T-helper 1 cell treated with Interleukin-12 subunit alpha and Interleukin-12 subunit beta and Interleukin-4 antibody, amounts not matched to agents 30 μg/mL and 1 μg/mL, for 36 hours (primary cell): ENCODE data around the gene GYG2.
"Not testable (repeated sequence)": the region's sequence is repeated elsewhere in the genome, so short reads cannot be mapped to it uniquely, and the experiment has no call there.

Experiments used
- H3K27ac Mint-ChIP-seq: one replicate; pipeline ENCODE4 v1.8.0; 2021; ENCODE audit warnings: mild to moderate bottlenecking, mixed read lengths
- H3K27me3 Mint-ChIP-seq: one replicate; pipeline ENCODE4 v1.8.0; 2021; ENCODE audit warnings: low read depth, mixed read lengths
- H3K36me3 Mint-ChIP-seq: one replicate; pipeline ENCODE4 v1.8.0; 2021; ENCODE audit warnings: low read depth, mixed read lengths
- H3K4me1 Mint-ChIP-seq: one replicate; pipeline ENCODE4 v1.8.0; 2021; ENCODE audit warnings: low read depth, mixed read lengths
- H3K4me3 Mint-ChIP-seq: one replicate; pipeline ENCODE4 v1.8.0; 2021; ENCODE audit warnings: mild to moderate bottlenecking, moderate library complexity, mixed read lengths
- H3K9me3 Mint-ChIP-seq: one replicate; pipeline ENCODE4 v1.8.0; 2021; ENCODE audit warnings: mixed read lengths

Gene GYG2

GRCh38 chrX:2871831-2872230 lies 43.1 kb downstream of the GYG2 start:
- H3K27ac Mint-ChIP-seq: no peak overlapping the region
- no peaks in the 10 kb centered on the region for H3K36me3 Mint-ChIP-seq
- H3K4me3 Mint-ChIP-seq: no peak overlapping the region
- no peaks in the 10 kb centered on the region for H3K4me1 Mint-ChIP-seq
- H3K9me3 Mint-ChIP-seq: no peaks in the 10 kb centered on the region
- peaks cover 3% of the 10 kb centered on the region for H3K27me3 Mint-ChIP-seq

DNA sequence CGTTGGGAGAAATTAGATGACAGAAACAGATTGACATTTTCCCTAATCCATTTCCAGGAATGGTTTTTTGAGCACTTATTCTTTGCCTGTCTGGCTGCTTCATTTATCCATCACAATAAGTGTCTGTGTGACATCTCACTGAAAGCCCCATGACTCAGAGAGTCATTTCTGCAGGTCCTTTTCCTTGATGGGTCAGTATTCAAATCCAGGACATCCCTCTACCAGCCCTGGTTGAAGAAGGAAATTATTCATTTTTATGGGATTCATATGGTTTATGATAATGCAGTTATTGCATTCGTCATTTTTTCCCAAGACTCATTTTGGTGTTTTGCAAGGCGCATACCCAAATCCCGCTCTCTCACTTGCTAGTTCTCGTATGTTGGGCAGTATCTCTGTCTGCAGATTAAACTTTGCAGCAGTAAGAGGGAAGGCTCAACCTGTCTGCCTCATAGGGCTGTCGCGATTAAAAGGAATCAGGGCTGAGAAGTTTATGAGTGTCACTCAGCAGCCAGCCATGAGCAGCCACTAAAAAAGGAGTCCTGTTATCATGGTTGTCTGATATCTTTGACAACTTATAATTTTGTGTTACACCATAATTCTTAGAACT lies 44.0 kb downstream of the GYG2 start:
- Mint-ChIP-seq H3K27ac (no peak overlapping the region), H3K36me3 (no peaks in the 10 kb centered on the region), H3K4me1 (no peaks in the 10 kb centered on the region), H3K27me3 (peaks cover 3% of the 10 kb centered on the region), H3K9me3 (no peaks in the 10 kb centered on the region), H3K4me3 (no peak overlapping the region)

DNA sequence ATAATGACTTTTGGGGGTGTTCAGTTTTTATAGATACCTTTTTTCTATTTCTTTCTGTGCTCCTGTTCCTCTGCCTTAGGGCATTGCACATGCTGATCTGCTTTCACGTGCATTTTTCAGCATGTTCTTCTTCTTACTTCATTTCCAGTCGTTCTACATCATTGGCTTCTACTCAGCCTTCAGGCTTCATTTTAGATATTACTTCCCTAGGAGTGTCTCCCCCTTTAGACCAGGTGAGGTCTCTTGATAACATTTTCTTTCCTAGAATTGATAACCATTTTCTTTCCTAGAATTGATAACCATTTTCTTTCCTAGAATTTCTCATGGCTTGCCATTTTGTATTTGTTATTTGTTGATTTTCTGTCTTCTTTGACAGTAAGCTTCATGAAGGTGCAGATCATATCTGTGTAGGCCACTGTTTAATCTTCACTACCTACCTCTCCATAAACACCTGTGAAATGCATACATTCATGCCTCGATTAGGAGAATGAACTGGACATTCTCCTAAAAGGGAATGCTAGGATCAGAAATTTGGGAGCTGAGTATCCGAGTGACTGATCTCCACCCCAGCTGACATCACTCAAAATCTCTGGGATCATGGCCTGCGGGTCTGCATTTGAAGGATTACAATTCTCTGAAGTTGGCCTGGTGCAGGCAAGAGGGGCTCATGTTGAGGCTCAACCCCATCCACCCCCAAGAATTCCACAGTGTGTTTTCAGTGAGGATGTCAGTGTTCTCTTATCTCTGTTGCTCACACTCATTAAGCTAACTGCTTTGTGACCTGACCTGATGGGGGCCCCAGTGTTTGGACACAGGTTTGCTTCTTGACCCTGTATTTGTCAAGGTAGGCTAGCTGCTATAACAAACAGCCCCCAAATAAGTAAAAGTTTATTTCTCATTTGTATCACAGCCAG lies 45.7 kb downstream of the GYG2 start:
- H3K36me3 Mint-ChIP-seq: no peaks in the 10 kb centered on the region
- H3K27me3 Mint-ChIP-seq: peaks cover 3% of the 10 kb centered on the region
- no peaks in the 10 kb centered on the region for H3K9me3 Mint-ChIP-seq
- H3K4me1 Mint-ChIP-seq: no peaks in the 10 kb centered on the region
- no peak overlapping the region for H3K4me3 Mint-ChIP-seq
- H3K27ac Mint-ChIP-seq: no peak overlapping the region

DNA sequence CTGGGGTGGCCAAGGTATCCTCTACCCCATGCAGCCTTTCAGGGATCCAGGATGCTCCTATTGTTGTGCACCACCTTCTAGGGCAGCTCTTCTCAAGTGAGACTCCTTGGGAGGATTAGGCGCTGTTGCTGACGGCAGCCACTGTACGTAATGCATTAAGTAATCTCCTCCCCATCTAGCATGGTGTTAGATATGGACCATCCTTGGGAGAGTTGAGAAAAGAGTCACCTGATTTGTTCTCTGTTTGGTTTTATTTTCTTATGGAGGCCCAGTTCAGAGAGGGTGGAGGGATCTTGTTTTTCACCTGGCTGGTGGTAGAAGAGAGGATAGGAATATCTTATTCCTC lies 46.4 kb downstream of the GYG2 start:
- no peak overlapping the region for H3K4me3 Mint-ChIP-seq
- no peaks in the 10 kb centered on the region for H3K9me3 Mint-ChIP-seq
- no peaks in the 10 kb centered on the region for H3K4me1 Mint-ChIP-seq
- H3K27me3 Mint-ChIP-seq: peaks cover 3% of the 10 kb centered on the region
- H3K36me3 Mint-ChIP-seq: no peaks in the 10 kb centered on the region
- no peak overlapping the region for H3K27ac Mint-ChIP-seq

DNA sequence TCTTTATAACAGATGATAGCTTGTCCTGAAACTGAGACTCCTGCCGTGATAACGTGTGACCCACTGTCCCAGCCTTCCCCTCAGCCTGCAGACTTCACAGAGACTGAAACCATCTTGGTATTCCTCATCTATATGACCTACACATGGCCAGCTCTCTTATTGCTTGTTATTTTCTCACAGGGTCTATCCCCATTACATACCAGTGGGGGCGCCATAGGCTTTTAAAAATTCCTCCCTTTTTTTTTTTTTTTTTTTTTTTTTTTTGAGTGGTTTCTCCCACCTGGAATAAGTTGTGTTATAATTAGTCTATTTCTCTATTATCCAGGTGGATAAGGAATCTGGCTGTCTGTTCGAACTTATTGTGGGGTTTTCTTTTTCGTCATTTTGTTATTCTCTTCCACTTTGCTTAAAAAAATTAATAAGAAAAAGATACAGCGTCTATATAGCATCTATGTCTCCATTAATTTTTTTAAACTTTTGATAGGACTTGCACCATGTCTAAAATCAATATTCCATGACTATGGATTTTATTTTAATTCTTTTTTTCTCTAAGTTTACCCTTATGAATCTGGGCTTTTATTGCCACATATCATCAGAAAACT lies 47.2 kb downstream of the GYG2 start:
- Mint-ChIP-seq H3K27me3 (peaks cover 3% of the 10 kb centered on the region), H3K4me3 (no peak overlapping the region), H3K4me1 (no peaks in the 10 kb centered on the region)

GRCh38 chrX:2878563-2878962 lies 49.8 kb downstream of the GYG2 start:
- no peak overlapping the region for H3K27ac Mint-ChIP-seq
- H3K36me3 Mint-ChIP-seq: no peaks in the 10 kb centered on the region
- H3K27me3 Mint-ChIP-seq: peaks cover under 1% of the 10 kb centered on the region
- no peaks in the 10 kb centered on the region for H3K4me1 Mint-ChIP-seq
- no peak overlapping the region for H3K4me3 Mint-ChIP-seq
- H3K9me3 Mint-ChIP-seq: no peaks in the 10 kb centered on the region

More for the DNA sequence above, 47.2 kb downstream of the GYG2 start:
- Mint-ChIP-seq H3K36me3 (no peaks in the 10 kb centered on the region), H3K27ac (no peak overlapping the region), H3K9me3 (no peaks in the 10 kb centered on the region)

DNA sequence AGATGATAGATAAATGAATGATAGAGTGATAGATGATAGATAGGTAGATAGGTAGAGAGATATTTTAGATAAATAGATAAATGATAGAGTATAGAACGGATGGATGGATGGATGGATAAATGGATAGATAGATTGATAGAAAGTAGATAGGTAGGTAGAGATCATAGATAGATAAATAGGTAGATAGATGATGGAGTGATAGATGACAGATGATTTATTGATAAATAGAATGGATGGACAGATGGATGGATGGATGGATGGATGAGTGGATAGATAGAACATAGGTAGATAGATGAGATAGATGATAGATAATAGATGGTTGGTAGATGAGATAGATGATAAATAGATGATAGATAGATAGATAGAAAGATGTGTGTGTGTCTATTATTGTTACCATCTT lies 50.9 kb downstream of the GYG2 start:
- no peak overlapping the region for H3K4me3 Mint-ChIP-seq
- H3K9me3 Mint-ChIP-seq: no peaks in the 10 kb centered on the region
- no peaks in the 10 kb centered on the region for H3K36me3 Mint-ChIP-seq
- no peak overlapping the region for H3K27ac Mint-ChIP-seq
- no peaks in the 10 kb centered on the region for H3K27me3 Mint-ChIP-seq
- no peaks in the 10 kb centered on the region for H3K4me1 Mint-ChIP-seq

GRCh38 chrX:2883770-2884169 lies 55.0 kb downstream of the GYG2 start:
- Mint-ChIP-seq H3K36me3 (no peaks in the 10 kb centered on the region), H3K27ac (no peak overlapping the region), H3K9me3 (no peaks in the 10 kb centered on the region), H3K4me3 (no peak overlapping the region), H3K27me3 (peaks cover 6% of the 10 kb centered on the region), H3K4me1 (no peaks in the 10 kb centered on the region)

GRCh38 chrX:2888309-2888708 lies 59.6 kb downstream of the GYG2 start:
- Mint-ChIP-seq H3K4me1 (peaks cover 15% of the 10 kb centered on the region), H3K9me3 (no peaks in the 10 kb centered on the region), H3K27ac (no peak overlapping the region), H3K27me3 (peaks cover 6% of the 10 kb centered on the region), H3K36me3 (no peaks in the 10 kb centered on the region), H3K4me3 (no peak overlapping the region)

DNA sequence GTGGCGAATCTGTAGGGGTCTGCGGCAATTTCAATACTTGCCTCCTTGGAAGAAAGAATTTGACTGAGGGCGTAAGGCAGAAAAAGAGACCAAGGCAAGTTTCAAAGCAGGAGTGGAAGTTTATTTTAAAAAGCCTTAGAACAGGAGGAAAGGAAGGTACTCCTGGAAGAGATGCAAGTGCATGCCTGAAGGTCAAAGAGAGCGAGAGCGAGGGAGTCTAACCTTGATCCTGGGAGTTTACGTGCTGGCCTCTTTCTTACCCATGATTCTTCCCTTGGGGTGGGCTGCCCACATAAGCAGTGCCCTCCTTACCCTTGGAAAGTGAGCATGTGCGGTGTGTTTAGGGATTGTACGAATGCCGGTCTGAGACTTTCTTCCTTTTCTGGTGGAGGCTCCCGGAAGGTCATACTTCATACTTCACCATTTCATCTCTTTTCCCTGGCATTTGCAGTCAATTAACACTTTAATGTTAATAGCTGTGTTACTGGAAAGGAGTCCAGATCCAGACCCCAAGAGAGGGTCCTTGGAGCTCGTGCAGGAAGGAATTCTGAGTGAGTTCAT lies 60.4 kb downstream of the GYG2 start:
- Mint-ChIP-seq H3K4me1 (peaks cover 15% of the 10 kb centered on the region), H3K4me3 (peak overlapping the region; percentile 75), H3K9me3 (no peaks in the 10 kb centered on the region), H3K27me3 (peaks cover 6% of the 10 kb centered on the region), H3K36me3 (no peaks in the 10 kb centered on the region), H3K27ac (peak overlapping the region; percentile 9)

- H3K9me3 Mint-ChIP-seq, H3K27me3 Mint-ChIP-seq, H3K36me3 Mint-ChIP-seq, H3K27ac Mint-ChIP-seq: not testable (repeated sequence)
- Mint-ChIP-seq H3K4me1 (peaks cover 15% of the 10 kb centered on the region), H3K4me3 (peak overlapping the region; percentile 75)
These were observed 61.2 kb downstream of the GYG2 start for GRCh38 chrX:2889706-2890490.

GRCh38 chrX:2890536-2891460 lies 62.1 kb downstream of the GYG2 start:
- not testable (repeated sequence) for H3K4me3 Mint-ChIP-seq, H3K27ac Mint-ChIP-seq, H3K27me3 Mint-ChIP-seq

GRCh38 chrX:2892816-2893215 lies 64.1 kb downstream of the GYG2 start:
- peaks cover 18% of the 10 kb centered on the region for H3K4me1 Mint-ChIP-seq
- no peak overlapping the region for H3K27ac Mint-ChIP-seq
- no peak overlapping the region for H3K4me3 Mint-ChIP-seq
- no peaks in the 10 kb centered on the region for H3K9me3 Mint-ChIP-seq
- no peaks in the 10 kb centered on the region for H3K36me3 Mint-ChIP-seq
- H3K27me3 Mint-ChIP-seq: peaks cover 6% of the 10 kb centered on the region

More at GRCh38 chrX:2890536-2891460, 62.1 kb downstream of the GYG2 start:
- H3K9me3 Mint-ChIP-seq, H3K36me3 Mint-ChIP-seq: not testable (repeated sequence)
- peaks cover 15% of the 10 kb centered on the region for H3K4me1 Mint-ChIP-seq
